Hematopoietic multipotent progenitor cell treated with erythropoietin and hydrocortisone succinate and interleukin-3 and kit ligand, for 8 days (in vitro differentiated cells): ENCODE measurements around the gene ALDH3A2.
"Not testable (repeated sequence)": the region's sequence is repeated elsewhere in the genome, so short reads cannot be mapped to it uniquely, and the experiment has no call there.

Experiments
- DNase-seq: peaks from one replicate; pipeline ENCODE4 v3.0.0-alpha.2; 2015

The ALDH3A2 gene

GRCh38 chr17:19651451-19652238 lies 3.1 kb downstream of the ALDH3A2 start:
- DNase-seq: no peak

- DNase-seq: no peak
These were observed 4.0 kb downstream of the ALDH3A2 start for GRCh38 chr17:19652595-19652994.

GRCh38 chr17:19654342-19654886 lies 5.9 kb downstream of the ALDH3A2 start:
- no peak for DNase-seq

GRCh38 chr17:19654896-19655295 lies 6.3 kb downstream of the ALDH3A2 start:
- no peak for DNase-seq

- DNase-seq: no peak
These were observed 7.8 kb downstream of the ALDH3A2 start for GRCh38 chr17:19656336-19656735.

DNA sequence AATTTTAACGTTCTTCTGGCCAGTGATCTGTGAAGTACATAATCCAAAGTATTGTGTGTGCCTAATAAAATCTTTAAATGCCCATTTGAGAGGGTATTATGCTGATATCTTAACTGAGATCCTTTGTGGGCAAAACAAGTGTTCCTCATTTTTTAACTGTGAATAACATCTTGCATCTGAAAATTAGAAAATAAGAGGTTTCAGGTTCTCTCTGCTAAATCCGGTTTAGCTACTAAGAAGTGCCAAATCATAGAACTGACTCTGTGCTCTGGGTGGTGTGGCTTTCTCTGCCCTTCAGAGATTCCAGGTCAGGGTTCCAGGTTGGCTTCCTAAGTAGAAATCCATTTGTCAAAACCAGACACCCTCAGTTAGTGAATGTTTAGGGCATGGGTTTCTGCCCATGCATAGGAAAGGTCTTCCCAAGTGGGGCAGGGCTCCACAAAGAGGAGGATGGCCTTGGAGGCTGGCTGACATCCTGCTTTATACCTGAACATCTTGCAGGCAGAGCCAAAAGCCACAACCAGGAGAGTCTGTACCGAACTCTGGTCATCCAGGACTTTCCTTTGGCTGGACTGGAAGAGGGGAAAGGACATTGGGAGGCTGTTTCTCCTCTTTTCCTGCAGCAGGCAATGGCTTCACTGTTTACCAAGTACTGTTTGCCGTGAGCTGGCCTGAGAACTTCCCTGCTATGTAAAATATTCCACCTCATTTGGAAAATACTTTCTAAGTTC lies 8.5 kb downstream of the ALDH3A2 start:
- DNase-seq: no peak

DNA sequence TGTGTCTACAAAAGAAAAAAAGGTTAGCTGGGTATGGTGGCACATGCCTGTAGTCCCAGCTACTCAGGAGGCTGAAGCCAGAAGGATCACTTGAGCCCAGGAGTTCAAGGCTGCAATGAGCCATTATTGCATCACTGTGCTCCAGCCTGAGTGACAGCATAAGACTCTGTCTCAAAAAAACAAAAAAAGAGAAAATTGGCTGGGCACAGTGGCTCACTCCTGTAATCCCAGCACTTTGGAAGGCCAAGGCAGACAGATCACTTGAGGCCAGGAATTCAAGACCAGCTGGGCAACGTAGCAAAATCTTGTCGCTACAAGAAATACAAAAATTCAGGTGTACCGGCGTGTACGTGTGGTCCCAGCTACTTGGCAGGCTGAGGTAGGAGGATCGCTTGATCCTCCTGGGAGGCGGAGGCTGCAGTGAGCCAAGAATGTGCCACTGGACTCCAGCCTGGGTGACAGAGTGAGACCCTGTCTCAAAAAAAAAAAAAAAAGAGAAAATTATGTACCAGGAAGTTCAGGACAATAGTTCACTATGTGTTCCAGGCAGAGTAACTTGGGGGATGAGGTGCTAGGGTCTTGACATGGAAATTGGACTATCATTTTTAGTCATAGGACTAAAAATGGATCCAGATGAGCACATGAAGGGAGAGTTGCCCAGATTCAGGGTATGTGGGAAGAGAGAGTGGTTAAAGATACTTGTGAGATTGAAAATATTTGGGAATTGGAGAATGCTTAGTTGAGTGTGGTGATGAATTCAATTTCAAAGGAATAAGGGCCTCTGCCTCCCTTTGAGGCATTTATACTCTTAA lies 11.0 kb downstream of the ALDH3A2 start:
- DNase-seq: no peak

DNA sequence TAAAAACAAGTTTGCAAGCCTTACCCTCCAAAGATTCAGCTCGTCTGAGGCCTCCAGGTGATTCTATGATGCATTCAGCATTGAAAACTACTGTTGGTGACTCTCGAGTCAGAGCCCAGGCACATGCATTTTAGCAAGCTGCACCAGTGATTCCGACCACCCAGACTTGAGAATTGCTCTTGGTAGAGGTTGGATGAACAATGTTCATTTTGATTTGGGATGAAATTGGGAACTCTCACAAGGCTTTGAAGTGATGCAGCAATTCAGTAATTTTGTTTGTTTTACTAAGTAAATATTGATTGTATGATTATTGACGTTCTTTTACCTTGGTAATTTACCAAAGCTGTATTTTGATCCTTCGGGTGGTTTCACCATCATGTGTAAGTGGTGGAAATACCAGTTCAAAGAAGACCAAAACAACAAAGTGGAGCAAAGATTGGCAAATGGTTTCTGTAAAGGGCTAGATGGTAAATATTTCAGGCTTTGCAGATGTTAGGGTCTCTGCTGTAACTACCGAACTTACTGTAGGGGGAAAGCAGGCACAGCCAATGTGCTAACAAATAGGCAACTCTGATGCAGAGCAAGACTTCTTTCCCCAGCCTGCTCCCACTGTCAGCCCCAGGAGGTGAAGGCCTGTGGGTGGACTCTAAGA lies 11.8 kb downstream of the ALDH3A2 start:
- no peak for DNase-seq

- DNase-seq: no peak
These were observed 12.6 kb downstream of the ALDH3A2 start for GRCh38 chr17:19661121-19661520.

DNA sequence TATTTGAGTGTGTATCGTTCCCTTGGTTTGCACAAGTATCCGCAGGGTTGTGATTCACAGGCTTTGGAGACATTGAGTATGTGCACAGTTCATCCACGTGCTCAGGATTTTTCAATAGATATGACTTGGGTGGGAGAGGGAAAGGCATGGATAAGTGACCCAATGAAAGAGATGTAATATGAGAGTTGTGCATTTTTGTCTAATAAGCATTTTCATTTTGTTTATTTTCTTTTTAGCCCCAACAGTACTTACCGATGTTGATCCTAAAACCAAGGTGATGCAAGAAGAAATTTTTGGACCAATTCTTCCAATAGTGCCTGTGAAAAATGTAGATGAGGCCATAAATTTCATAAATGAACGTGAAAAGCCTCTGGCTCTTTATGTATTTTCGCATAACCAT lies 14.5 kb downstream of the ALDH3A2 start:
- DNase-seq: no peak

DNA sequence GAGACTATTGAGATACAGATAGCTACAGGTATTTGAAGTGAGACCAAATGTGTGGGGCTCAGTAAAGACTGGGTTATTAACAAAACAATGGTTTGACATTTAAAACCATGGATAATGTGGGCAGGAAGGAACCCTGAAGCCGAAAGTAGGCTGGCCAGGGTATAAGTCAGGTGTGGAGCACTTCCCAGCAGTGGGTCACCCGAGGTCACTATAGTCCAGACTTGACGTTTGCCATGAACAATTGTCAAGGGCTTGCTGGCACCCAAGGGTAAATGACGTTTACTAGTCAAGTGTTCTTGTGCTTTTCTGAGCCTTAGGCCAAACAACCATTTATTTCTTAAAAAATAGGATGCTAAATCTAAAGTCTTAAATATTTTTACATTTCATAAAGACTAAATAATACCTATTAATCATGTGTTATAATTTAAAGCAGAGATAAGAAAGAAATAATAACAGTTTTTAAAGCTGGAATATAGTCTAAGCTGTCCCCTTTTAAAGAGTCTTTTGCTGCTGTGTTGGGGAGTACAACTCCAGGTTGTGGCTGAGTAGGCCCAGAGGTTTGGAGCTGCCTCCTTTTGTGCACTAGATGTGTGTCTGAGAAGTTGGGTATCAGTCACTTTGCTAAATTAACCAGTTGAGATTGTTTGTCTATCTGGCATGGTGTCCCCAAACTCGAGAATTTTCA lies 15.7 kb downstream of the ALDH3A2 start:
- DNase-seq: no peak

DNA sequence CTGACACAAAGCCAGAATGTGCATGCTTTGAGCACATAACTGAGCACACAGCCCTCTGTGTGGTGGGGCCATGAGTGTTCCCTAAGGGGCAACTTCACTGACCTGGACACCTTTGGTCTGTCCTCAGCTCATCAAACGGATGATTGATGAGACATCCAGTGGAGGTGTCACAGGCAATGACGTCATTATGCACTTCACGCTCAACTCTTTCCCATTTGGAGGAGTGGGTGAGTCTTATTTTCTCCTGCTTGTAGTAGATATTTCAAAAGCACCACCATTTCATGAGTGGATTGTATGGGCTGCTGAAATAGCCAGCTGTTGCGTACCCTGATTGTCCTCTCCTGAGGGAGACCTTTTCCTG lies 16.2 kb downstream of the ALDH3A2 start:
- no peak for DNase-seq

- DNase-seq: not testable (repeated sequence)
These were observed 21.1 kb downstream of the ALDH3A2 start for GRCh38 chr17:19669680-19670079.

- DNase-seq: no peak
These were observed 22.4 kb downstream of the ALDH3A2 start for GRCh38 chr17:19670908-19671307.

DNA sequence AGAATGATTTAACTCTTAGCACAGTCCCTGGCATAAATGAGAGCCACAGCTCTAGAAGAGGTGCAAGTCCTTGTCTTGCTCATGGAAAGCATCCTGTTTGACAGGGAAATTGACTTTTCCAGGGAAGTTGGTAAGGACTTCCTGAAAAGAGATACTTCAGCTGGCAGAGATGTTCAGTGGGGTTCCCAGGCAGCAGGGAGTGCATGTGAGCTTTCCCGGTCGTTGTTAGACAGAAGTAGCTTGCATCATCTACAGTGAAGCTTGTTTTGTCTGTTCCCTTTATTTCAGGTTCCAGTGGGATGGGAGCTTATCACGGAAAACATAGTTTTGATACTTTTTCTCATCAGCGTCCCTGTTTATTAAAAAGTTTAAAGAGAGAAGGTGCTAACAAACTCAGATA lies 22.9 kb downstream of the ALDH3A2 start:
- DNase-seq: no peak

GRCh38 chr17:19672009-19672750 lies 23.6 kb downstream of the ALDH3A2 start:
- DNase-seq: peak; percentile 42

DNA sequence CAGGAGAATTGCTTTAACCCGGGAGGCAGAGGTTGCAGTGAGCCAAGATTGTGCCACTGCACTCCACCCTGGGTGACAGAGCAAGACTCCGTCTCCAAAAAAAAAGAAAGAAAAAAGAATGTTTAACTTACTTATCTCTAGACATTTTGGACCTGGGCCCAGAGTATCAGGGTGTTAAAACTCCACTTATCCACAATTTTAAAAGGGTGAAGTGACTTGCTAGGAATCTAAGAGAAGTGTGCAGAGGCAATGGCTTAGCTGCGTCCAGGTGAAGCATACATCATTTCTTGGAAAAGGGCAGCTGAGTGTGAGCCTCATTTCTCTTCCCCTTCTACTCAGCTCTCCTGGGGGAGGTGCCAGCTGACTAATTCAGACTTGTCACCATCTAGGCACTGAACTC lies 25.1 kb downstream of the ALDH3A2 start:
- no peak for DNase-seq

- no peak for DNase-seq
These were observed 28.3 kb downstream of the ALDH3A2 start for GRCh38 chr17:19676896-19677295.

DNA sequence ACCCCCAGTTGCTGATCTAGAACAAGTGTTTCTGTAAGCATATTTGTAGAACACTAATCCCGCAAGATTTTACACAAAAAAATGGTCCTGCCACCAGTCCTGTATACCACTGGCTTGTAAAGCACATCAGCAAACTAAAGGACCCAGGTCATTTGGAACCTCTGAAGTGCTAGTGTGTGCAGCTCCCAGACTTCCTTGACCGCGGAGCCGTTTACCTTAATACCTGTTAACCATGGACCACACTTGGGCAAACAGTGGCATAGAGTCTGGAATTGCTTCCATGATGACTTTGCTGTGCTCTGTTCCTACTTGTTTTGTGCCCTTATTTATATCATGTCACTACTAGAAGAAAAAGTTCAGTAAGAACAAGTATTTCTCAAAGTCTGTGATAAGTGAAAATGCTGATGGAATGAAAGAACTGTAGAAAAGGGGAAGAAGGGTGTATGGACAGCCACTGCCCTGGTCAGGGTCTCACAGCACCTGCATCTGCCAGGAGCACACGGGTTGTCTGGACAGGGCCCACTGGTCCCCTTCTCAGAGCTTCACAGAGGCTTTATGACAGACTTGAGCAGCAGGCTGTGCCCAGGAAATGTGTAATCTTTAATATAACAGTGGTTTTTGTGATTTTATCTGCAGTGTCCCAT lies 29.3 kb downstream of the ALDH3A2 start:
- DNase-seq: no peak

GRCh38 chr17:19678581-19679453 lies 30.3 kb downstream of the ALDH3A2 start:
- no peak for DNase-seq
